Sciatic nerve (tissue), 2 donors: ENCODE measurements around the gene PTPRA. TPM values are rescaled to one million over a fixed set of nuclear protein-coding genes. Genes with fewer than 3 reads are reported as not detected.
"Not testable (repeated sequence)": the region's sequence is repeated elsewhere in the genome, so short reads cannot be mapped to it uniquely, and the experiment has no call there.

ENCODE experiments used
- ATAC-seq: fragments of 200-7000 bp; cut with Tn5 transposase; one replicate; pipeline ENCODE4 v1.9.1; 2020; ENCODE audit warnings: mild to moderate bottlenecking, moderate library complexity
- DNase-seq: peaks from one replicate; pipeline ENCODE4 v3.0.0-alpha.2; 2020; ENCODE audit warnings: low spot score
- intact Hi-C: fragments of 100-400 bp; cut with DNase I; formaldehyde crosslinking; loops from one replicate; pipeline ENCODE4 v1.14.2; 2022
- total RNA-seq: library from RNA; stranded (reverse); fragmentation: NEBNext Ultra II Directional; extraction: Animal tissue kit (Norgen Biotek cat#: 25700); gene quantifications from one replicate; pipeline ENCODE4 v1.2.1, GENCODE V29; 2021
- donor health status: DM: no; HTN: no; CAD: no.
- donor health status: DM: no; HTN: no; CAD: no.

Gene PTPRA
- total RNA-seq, 1 donor from 2014 or later = 81.7 TPM

DNA sequence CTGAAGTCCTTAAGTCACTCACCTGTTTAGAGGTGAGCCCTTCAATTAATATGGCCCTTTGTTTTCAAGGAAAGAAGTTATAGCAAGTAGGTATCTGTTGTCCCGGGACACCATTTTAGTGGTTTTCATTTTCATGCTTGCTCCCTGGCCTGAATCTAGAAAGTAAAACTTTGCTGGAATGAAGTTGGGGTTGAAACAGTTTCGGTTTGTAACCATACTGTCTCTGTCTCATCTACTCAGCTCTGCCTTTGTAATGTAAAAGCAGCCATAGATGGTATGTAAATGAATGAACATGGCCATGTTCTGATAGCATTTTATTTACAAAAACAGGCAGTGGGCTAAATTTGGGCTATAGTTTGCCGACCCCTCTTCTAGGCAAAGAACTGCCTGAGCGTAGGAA, 105.2 kb downstream of the PTPRA start:
- ATAC-seq = no peak
- intact Hi-C loops = no loop called here

DNA sequence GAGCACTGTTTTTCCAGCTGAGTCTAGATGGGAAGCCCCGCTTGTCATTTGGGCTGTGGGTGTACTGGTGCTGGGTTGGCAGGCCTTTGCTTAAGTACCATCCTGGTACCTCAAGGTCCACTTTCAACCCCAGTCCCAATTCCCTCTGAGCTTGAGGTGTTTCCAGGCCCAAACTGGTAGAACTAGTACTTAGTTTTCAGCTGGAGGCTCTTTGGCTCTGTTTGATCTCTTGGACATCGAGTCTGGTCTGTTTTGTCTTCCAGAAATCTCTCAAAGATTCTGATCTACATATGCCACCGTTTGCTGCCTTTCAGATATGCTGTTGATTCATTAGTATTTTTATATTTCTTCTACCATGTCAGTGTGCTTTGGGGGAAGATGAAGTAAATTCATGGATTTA, 108.4 kb downstream of the PTPRA start:
- ATAC-seq (no peak), DNase-seq (no peak)
- intact Hi-C loops = no loop called here

More for the DNA sequence above, 105.2 kb downstream of the PTPRA start:
- DNase-seq = no peak

GRCh38 chr20:2983508-2983907, 110.2 kb downstream of the PTPRA start:
- intact Hi-C loops = no loop called here

GRCh38 chr20:2984028-2984501, 110.8 kb downstream of the PTPRA start:
- intact Hi-C loops = no loop called here
- no peak for DNase-seq
- no peak for ATAC-seq

More at GRCh38 chr20:2983508-2983907, 110.2 kb downstream of the PTPRA start:
- DNase-seq = no peak
- no peak for ATAC-seq

DNA sequence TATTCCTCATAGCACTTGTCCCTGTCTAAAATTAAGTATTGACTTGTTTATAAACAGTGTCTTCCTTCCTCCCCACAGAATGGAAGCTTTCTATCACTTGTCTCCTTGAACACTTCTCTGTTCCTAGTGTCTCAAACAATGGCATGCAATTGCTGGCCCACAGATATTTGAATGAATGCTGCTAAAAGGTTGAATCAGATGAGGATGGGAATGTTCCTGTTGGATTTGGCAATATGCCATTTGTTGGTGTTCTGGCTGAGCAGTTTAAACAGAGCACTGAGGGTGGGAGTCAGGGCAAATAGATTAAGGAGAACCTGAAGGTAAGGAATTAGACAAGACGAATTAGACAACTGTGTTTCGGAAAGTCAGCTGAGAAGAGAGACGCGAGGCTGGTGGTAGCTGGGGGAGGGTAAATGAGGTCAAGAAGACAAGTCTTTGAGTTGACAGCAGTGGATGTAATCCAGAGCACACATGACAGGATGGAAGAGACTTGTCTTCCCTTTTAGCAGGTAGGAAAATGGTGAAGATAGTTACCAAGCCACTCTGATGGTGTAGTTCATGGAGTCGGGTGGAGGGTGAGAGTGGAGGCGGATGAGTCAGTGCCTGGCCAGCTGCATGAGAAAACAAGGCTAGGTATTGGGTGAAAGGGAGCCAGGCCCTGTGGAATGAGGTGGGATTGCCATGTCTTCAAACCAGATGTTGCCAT, 111.8 kb downstream of the PTPRA start:
- no peak for ATAC-seq
- DNase-seq = no peak
- intact Hi-C loops = no loop called here

DNA sequence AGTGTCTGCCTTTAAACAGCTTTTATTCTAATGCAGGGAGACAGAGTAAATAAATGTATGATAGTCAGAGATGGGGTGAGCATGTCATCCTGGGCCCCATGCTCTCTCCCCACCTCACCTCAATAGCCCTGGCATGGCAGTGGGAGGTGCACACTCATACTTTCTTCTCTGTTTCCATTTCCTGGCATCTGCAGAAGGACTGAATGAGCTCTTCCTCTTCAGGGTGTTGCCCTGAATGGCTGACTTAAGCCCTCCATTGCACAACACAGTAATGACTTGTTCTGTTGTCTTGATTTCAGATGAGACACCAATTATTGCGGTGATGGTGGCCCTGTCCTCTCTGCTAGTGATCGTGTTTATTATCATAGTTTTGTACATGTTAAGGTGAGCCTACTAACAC, 113.2 kb downstream of the PTPRA start:
- no peak for ATAC-seq
- DNase-seq = no peak
- intact Hi-C loops = no loop called here

DNA sequence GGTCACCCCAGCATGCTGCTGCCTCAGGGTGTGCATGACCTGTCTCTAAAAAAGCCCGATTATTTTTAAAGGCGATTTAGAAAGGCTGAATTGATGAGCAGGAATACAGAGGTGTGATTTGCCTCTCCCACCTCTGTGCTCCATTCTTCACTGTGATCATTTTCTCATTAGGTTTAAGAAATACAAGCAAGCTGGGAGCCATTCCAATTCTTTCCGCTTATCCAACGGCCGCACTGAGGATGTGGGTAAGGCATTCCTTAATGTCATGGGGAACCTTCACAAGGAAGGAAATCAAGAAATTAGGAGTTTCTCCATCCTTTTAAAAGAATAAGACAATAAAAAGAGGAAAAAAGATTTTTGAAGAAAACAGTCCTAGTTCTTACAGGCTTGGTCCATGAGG, 114.6 kb downstream of the PTPRA start:
- no peak for DNase-seq
- intact Hi-C loops = no loop called here
- no peak for ATAC-seq

GRCh38 chr20:2991532-2991931, 118.3 kb downstream of the PTPRA start:
- intact Hi-C loops = no loop called here
- no peak for ATAC-seq

DNA sequence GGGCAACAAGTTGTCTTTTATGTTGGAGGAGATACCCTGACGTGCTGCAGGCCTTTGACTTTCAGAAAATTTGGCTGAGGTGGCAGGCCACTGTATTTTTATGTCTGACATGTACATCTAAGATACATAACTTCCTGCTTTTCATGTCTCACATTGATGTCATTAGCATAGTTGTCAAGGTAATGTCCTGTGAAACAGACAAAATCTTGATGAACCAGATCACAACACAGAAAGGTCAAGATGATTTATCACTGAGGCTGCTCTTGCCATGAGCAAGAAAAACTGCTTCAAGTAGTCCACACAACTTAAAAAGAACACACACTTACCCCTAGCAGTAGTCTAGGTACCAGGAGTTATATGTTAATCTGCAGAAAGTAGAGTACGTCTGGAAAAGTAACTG, 120.0 kb downstream of the PTPRA start:
- intact Hi-C loops = no loop called here
- ATAC-seq (no peak), DNase-seq (no peak)

More at GRCh38 chr20:2991532-2991931, 118.3 kb downstream of the PTPRA start:
- DNase-seq = no peak

GRCh38 chr20:2995796-2996195, 122.5 kb downstream of the PTPRA start:
- intact Hi-C loops = no loop called here
- DNase-seq (no peak), ATAC-seq (no peak)

DNA sequence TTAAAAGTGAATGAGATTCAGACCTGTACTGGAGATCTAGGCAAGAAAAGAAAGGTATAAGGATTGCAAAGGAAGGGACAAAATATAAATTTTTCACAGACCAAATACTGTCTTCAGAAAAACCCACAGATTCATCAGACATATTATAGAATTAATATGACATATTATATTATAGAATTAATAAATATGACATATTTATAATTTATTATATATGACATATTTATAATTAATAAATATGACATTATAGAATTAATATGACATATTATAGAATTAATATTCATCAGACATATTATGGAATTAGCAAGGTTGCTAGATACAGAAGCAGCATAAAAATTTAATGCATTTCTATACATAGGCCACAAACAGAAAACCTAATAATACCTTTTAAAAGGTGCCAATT, 125.4 kb downstream of the PTPRA start:
- no peak for ATAC-seq
- no peak for DNase-seq
- intact Hi-C loops = no loop called here

GRCh38 chr20:3000852-3001523, 127.7 kb downstream of the PTPRA start:
- no peak for DNase-seq
- ATAC-seq = peak; percentile 67
- intact Hi-C loops = no loop called here

DNA sequence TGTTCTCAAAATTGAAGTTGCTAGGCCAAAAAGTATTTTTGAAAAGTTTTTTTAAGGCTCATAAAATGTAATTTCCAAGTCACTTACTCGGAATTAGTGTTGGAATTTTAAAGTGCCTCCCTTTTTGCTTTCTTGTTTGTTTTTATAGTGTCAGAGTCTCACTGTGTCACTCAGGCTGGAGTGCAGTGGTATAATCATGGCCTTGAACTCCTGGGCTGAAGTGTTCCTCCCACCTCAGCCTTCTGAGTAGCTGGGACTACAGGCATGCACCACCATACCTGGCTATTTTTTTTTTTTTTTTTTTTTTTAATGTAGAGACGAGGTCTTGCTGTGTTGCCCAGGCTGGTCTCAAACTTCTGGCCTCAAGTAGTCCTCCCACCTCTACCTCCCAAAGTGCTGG, 130.1 kb downstream of the PTPRA start:
- ATAC-seq (no peak), DNase-seq (no peak)
- intact Hi-C loops = no loop called here

GRCh38 chr20:3010985-3011723, 137.9 kb downstream of the PTPRA start:
- DNase-seq (no peak), ATAC-seq (no peak)
- intact Hi-C loops = no loop called here

DNA sequence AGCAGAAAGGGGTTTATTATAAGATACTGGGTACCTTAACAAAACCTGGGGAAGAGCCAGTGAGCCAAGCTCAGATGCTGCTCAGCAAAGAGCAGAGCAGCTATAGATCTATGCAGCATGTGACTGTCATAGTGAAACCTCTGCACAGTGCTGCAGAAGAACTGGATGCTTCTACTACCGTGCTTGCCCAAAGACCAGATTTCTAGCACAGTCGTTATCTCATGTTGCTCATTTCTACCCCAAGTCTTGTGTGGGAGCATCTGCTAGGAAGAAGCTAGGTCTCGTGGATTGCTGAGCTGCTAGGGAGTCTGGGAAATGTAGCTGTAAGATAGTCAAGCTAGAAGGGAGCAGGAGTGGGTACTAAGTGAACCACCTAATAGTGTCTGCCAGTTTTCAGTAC, 138.5 kb downstream of the PTPRA start:
- intact Hi-C loops = no loop called here

GRCh38 chr20:3013771-3014170, 140.5 kb downstream of the PTPRA start:
- intact Hi-C loops = no loop called here
- no peak for DNase-seq
- ATAC-seq = no peak

More for the DNA sequence above, 138.5 kb downstream of the PTPRA start:
- ATAC-seq (no peak), DNase-seq (no peak)

DNA sequence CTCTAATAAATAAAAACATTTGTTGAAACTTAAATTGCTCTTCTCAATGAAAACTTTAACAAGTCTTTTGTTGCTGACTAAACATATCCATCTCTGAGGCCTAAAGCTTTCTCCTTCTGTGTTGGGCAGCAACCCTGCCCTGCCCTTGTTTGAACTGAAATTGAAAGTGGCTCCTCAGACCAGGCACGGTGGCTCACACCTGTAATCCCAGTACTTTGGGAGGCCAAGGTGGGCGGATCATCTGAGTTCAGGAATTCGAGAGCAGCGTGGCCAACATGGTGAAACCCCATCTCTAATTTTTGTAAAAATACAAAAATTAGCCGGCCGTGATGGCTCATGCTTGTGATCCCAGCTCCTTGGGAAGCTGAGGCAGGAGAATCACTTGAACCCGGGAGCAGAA, 140.9 kb downstream of the PTPRA start:
- ATAC-seq (no peak), DNase-seq (no peak)
- intact Hi-C loops = no loop called here

GRCh38 chr20:3014662-3015061, 141.4 kb downstream of the PTPRA start:
- DNase-seq (no peak), ATAC-seq (no peak)
- intact Hi-C loops = no loop called here

- ATAC-seq, DNase-seq, intact Hi-C loops: not testable (repeated sequence)
Observed at GRCh38 chr20:3015302-3015701, 142.0 kb downstream of the PTPRA start.

DNA sequence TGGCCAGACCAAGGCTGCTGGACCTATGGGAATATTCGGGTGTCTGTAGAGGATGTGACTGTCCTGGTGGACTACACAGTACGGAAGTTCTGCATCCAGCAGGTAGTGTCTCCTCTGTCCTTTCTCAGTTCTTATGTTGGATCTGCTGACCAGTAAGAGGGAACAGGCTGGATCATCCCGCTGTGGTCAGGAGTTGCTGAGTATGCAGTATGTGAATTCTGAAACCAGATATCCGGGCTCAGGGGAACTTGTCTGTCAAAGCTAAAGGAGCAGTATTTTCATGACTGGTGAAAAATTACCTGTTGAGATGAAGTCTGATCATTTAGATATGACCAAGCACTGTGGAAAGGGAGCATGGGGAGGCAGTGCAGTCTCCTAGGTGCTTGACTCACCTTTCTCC, 148.0 kb downstream of the PTPRA start:
- no peak for DNase-seq
- intact Hi-C loops = no loop called here
- ATAC-seq = no peak
